Thoracic aorta (tissue), 2 donors: ENCODE measurements around the gene NHP2. TPM values are rescaled to one million over a fixed set of nuclear protein-coding genes. Genes with fewer than 3 reads are reported as not detected.
"Not testable (repeated sequence)": the region's sequence is repeated elsewhere in the genome, so short reads cannot be mapped to it uniquely, and the experiment has no call there.

Experiments used
- ATAC-seq: fragments of 150-250 bp; one replicate; pipeline ENCODE4 v1.8.0; 2017; ENCODE audit warnings: low read depth; ENCODE audit not compliant: insufficient number of reproducible peaks, low FRiP score
- DNase-seq: peaks from one replicate; pipeline ENCODE4 v3.0.0-alpha.2; 2020; ENCODE audit warnings: low spot score
- H3K27ac ChIP-seq, 2 donors: fragments of 200-600 bp; sonication (generic); 1 replicate in 1 of 2; 2 replicates in 1 of 2; pipeline ENCODE4 v1.5.1; 2016; ENCODE audit warnings: mild to moderate bottlenecking in 2 of 2, moderate library complexity in 2 of 2
- H3K27me3 ChIP-seq: fragments of 200-600 bp; sonication (generic); replicated peaks from 2 replicates; pipeline ENCODE4 v1.6.0; 2016; ENCODE audit warnings: mild to moderate bottlenecking; ENCODE audit not compliant: insufficient read depth
- H3K36me3 ChIP-seq: fragments of 200-600 bp; sonication (generic); one replicate; pipeline ENCODE4 v1.5.1; 2016
- H3K4me1 ChIP-seq, 2 donors: fragments of 200-600 bp; sonication (generic); 1 replicate in 1 of 2; 2 replicates in 1 of 2; pipeline versions ENCODE4 v1.5.1 to v1.6.0; 2016; ENCODE audit warnings: low read depth in 2 of 2, mild to moderate bottlenecking in 1 of 2; ENCODE audit not compliant: control insufficient read depth in 1 of 2
- H3K4me3 ChIP-seq: fragments of 200-600 bp; sonication (generic); 2 replicates; pipeline ENCODE4 v1.5.1; 2016; ENCODE audit warnings: mild to moderate bottlenecking
- H3K9me3 ChIP-seq: fragments of 200-600 bp; sonication (generic); 2 replicates; pipeline ENCODE4 v1.5.1; 2016
- CTCF ChIP-seq: fragments of 200-600 bp; sonication (generic); IDR thresholded peaks from one replicate; pipeline ENCODE4 v1.5.1; 2019; ENCODE audit warnings: antibody characterized with exemption
- total RNA-seq, 2 donors: library from RNA; depleted of rRNA; stranded (reverse); fragments of >200 nt; gene quantifications; one replicate each; pipeline versions ENCODE4 v1.1.0 to v1.2.3, GENCODE V29; 2016

Gene NHP2
- total RNA-seq, 2 donors from 2014 or later: 99.4 to 107 TPM

GRCh38 chr5:178199581-178200434 is 46.1 kb upstream of the NHP2 start:
- no peaks in the 10 kb centered on the region for H3K27me3 ChIP-seq
- H3K9me3 ChIP-seq: no peaks in the 10 kb centered on the region
- peaks cover 0 to 5% of the 10 kb centered on the region in 2 donors for H3K4me1 ChIP-seq
- H3K27ac ChIP-seq: no peak overlapping the region
- H3K36me3 ChIP-seq: no peaks in the 10 kb centered on the region
- TF ChIP-seq CTCF: no peak
- ATAC-seq (no peak), DNase-seq (no peak)
- H3K4me3 ChIP-seq: no peak overlapping the region

- ATAC-seq (no peak), DNase-seq (no peak)
- H3K27me3 ChIP-seq: no peaks in the 10 kb centered on the region
- no peaks in the 10 kb centered on the region for H3K36me3 ChIP-seq
- no peaks in the 10 kb centered on the region for H3K9me3 ChIP-seq
- TF ChIP-seq CTCF: no peak
- no peak overlapping the region for H3K27ac ChIP-seq
- H3K4me3 ChIP-seq: no peak overlapping the region
- peaks cover 0 to 2% of the 10 kb centered on the region in 2 donors for H3K4me1 ChIP-seq
Observed at GRCh38 chr5:178198706-178199105, 45.0 kb upstream of the NHP2 start.

GRCh38 chr5:178198151-178198550 is 44.5 kb upstream of the NHP2 start:
- H3K4me3 ChIP-seq, H3K27me3 ChIP-seq, H3K36me3 ChIP-seq, H3K9me3 ChIP-seq, DNase-seq, ATAC-seq, H3K27ac ChIP-seq, H3K4me1 ChIP-seq: not testable (repeated sequence)

- no peak for DNase-seq
- Histone ChIP-seq H3K36me3 (no peaks in the 10 kb centered on the region), H3K9me3 (no peaks in the 10 kb centered on the region), H3K4me3 (no peak overlapping the region), H3K27me3 (no peaks in the 10 kb centered on the region), H3K27ac (no peak overlapping the region), H3K4me1 (no peaks in the 10 kb centered on the region)
- ATAC-seq: no peak
- TF ChIP-seq CTCF: no peak
Observed at GRCh38 chr5:178196986-178197385, 43.3 kb upstream of the NHP2 start.

GRCh38 chr5:178196281-178196812 is 42.7 kb upstream of the NHP2 start:
- no peaks in the 10 kb centered on the region for H3K9me3 ChIP-seq
- H3K27ac ChIP-seq: no peak overlapping the region
- no peak overlapping the region for H3K4me3 ChIP-seq
- ATAC-seq: no peak
- DNase-seq: no peak
- H3K27me3 ChIP-seq: no peaks in the 10 kb centered on the region
- no peak for TF ChIP-seq CTCF
- H3K36me3 ChIP-seq: no peaks in the 10 kb centered on the region
- no peaks in the 10 kb centered on the region for H3K4me1 ChIP-seq
